ENCODE data around the gene PHLDA2.
"Not testable (repeated sequence)": the region's sequence is repeated elsewhere in the genome, so short reads cannot be mapped to it uniquely, and the experiment has no call there.

Gene PHLDA2

DNA sequence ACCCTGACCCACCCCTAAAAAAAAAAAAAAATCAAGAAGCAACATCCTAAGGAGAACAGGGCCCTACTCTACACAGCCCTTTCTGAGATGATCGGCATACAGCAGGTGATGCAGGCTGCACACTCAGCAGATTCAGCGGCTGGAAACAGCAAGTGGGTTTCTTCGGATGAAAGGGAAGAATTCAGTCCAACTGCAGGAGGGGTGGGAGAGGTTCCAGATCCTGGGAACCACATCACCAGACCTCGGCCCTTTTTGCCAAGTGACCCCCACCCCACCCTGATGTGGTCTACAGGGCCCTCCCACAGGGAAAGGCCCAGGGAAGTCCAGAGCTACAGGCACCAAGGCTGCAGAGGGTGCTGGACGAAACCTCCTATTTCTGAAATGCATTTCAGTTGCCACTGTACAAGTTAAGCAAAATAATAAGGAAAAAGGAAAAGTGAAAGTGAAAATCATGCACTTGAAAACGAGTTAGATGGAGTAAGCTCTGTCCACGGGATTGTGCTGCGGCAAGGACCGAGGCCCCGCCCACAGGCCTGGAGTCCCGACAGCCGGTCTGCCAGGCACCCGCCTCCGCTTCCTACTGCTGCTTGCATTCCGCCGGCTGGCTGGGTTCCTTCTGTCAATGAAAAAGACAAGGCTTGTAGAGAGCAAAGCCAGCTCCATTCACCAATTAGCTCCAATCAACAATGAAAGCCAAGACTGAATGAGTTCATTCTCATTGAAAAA is 16.0 kb upstream of the PHLDA2 start:
- DNase-seq = no peak

GRCh38 chr11:2944530-2944929 is 15.3 kb upstream of the PHLDA2 start:
- DNase-seq = no peak

GRCh38 chr11:2943711-2944118 is 14.5 kb upstream of the PHLDA2 start:
- DNase-seq = no peak

- no peak for DNase-seq
Measured at GRCh38 chr11:2942872-2943710, 13.9 kb upstream of the PHLDA2 start.

GRCh38 chr11:2942447-2942846 is 13.2 kb upstream of the PHLDA2 start:
- DNase-seq = no peak

GRCh38 chr11:2940921-2941821 is 12.0 kb upstream of the PHLDA2 start:
- no peak for DNase-seq

- DNase-seq = no peak
Measured at GRCh38 chr11:2940147-2940920, 11.1 kb upstream of the PHLDA2 start.

DNA sequence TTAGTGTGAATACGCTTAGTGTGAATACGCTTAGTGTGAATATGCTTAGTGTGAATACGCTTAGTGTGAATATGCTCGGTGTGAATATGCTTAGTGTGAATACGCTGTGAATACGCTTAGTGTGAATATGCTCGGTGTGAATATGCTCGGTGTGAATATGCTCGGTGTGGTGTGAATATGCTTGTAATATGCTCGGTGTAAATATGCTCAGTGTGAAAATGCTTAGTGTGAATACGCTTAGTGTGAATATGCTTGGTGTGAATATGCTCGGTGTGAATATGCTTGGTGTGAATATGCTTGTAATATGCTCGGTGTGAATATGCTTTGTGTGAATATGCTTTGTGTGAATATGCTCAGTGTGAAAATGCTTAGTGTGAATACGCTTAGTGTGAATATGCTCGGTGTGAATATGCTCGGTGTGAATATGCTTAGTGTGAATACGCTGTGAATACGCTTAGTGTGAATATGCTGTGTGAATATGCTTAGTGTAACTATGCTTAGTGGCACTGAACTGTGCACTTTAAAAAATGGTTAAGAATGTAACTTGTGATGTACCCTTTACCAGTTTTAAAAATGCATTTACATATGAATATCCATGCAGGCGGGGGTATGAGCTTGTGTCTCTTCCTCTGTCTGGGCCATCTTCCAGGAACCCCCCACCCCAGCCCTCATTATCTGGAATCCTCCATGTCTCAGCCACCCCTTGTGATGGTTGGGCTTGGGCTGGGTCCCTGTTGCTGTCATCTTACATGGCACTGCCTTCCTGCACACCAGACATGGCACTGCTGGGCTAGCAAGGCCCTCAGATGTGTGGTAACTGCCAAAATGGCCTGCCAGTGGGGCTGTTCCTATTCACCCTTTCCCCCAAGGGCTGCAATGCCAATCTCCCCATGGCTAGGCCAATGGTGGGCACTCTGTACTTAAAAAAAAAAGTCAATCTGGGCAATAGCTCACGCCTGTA is 9.5 kb upstream of the PHLDA2 start:
- not testable (repeated sequence) for DNase-seq

DNA sequence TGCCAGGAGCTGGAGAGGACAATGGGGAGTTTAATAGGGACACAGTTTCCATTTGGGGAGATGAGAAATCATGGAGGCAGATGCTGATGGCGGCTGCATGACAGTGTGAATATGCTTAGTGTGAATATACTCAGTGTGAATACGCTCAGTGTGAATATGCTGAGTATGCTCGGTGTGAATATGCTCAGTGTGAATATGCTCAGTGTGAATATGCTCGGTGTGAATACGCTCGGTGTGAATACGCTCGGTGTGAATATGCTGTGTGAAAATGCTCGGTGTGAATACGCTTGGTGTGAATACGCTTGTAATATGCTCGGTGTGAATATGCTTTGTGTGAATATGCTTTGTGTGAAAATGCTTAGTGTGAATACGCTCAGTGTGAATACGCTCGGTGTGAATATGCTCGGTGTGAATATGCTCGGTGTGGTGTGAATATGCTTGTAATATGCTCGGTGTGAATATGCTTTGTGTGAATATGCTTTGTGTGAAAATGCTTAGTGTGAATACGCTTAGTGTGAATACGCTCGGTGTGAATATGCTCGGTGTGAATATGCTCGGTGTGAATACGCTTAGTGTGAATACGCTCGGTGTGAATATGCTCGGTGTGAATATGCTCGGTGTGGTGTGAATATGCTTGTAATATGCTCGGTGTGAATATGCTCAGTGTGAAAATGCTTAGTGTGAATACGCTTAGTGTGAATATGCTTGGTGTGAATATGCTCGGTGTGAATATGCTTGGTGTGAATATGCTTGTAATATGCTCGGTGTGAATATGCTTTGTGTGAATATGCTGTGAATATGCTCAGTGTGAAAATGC is 8.6 kb upstream of the PHLDA2 start:
- not testable (repeated sequence) for DNase-seq

- no peak for DNase-seq
Measured at GRCh38 chr11:2934611-2935239, 5.5 kb upstream of the PHLDA2 start.

DNA sequence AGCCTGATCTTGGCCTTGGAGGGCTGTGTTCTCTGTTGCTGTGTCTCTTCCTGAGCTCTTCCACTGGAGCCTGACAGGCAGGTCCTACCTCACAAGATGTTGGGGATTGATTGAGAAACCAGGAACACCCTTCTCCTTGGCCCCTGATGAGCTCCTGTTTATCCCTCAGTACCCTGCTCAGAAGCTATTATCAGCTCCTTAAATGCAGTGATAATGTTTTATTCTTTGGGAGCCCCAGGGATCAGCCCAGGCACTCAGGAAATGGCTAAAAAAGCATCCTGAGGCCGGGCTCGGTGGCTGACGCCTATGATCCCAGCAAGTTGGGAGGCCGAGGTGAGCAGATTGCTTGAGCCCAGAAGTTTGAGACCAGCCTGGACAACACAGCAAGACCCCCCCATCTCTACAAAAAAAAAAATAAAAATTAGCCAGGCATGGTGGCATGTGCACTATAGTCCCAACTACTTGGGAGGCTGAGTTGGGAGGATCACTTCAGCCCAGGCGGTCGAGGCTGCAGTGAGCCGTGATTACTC is 4.9 kb upstream of the PHLDA2 start:
- no peak for DNase-seq

DNA sequence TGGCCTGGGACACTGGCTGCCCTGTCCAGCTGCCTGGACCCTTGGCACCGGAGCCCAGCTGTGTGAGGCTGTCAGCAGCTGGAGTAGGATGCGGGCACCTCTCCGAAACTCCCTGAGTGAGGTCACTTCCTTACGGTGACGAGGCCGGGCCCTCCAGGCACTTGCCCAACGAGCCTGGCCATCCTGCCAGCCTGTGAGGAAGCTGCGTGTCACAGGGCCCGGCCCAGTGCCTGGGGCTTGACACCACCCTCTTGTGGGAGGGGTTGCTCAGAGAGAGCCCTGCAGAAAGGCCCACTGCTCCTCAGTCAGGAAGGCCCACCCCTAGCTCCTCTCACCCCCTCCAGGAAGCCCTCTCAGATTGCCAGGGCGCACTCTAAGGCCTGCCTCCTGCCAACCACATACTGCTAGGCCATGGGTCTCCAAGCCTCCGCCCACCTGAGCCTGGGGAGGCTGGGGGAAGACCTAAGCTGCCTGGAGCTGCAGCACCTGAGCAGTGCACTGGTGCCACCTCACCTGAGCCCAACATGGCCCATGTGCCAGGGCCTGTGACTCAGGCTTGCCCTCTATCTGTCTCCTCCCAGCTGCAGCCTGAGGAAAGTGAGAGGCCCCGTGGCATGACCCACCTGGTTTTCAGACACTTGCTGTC is 4.3 kb upstream of the PHLDA2 start:
- DNase-seq = no peak

DNA sequence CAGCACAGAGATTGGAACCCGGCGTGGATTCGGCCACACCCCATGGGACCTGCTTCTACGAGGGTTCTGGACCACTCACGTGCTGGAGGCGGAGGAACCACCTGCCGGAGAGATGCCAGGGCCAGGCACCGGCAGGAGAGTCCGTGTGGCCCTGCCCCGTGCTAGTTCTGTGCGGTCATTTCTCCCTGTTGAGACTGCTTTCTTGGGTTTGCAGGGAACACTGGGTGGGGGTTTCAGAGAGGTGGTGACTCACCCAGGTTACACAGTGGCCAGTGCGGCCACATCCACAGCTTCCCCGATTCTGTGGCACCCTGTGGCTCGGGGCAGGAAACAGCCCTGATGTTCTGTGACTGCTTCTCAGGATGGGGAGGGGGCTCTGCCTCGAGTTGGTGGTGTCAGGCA is 3.6 kb upstream of the PHLDA2 start:
- DNase-seq = no peak

- no peak for DNase-seq
Measured at GRCh38 chr11:2931771-2932738, 2.8 kb upstream of the PHLDA2 start.

DNA sequence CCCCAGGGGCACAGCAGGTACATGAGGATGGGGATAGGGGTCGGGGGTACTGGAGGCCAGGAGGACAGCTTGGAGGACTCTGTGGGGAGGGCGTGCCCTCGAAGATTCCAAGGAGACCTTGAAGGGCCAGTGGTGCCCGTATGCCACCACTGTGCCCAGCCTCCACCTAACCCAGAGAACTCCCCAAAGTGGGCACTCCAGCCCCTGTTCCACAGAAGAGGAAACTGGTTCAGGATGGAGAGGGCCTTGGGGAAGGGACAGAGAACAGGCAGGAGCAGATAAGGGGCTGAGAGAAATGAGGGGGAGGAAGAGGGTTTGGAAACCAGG is 2.2 kb upstream of the PHLDA2 start:
- DNase-seq = no peak

DNA sequence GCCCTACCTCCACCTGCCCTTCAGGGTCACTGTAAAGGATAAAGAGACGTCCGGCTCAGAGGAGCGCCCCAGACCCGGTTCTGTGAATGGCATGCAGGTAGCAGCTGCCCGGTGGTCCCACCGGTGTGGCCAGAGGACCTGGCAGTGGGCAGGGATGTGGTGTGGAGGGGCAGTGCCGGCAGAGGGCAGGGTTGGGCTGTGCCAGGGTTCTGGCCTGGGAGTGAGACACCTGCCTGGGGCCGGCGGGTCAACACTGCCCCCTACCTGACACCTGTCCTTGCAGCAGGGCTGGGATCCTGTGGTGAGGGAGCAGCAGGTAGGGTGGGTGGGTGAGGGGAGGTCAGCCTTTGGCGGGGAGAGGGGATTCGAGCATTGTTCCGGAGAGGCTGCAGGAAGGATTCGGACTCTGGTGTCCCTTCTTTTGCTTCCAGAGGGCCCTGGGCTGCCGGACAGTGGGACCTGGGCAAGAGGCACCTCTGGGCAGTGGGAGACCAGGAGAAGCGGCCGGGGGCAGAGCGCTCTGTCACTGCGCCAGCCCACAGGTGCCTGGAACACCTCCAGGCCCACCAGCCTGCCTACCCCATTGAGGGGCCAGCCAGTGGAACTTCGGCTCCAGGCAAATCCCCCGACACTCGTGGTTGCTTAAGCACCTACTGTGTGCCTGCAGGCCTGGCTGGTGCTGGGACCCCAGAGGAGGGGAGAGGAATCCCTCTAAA is 1.6 kb upstream of the PHLDA2 start:
- peak; percentile 12 for DNase-seq

Measured in DMS79 (cell line).